NOMO-1 treated with dmso at 0.1 percent for 144 hours (cell line): ENCODE results near the gene BANP.
A peak's percentile ranks its signal among the peaks of the same experiment; 100 is the strongest.
"Not testable (repeated sequence)": the region's sequence is repeated elsewhere in the genome, so short reads cannot be mapped to it uniquely, and the experiment has no call there.

ENCODE experiments used
- DNase-seq: peaks from one replicate; lab custom pipeline; 2025; ENCODE audit not compliant: unreplicated experiment; lab: John Stamatoyannopoulos, UW

The BANP gene

GRCh38 chr16:88077328-88078108, 126.3 kb downstream of the BANP start:
- no peak for DNase-seq

- no peak for DNase-seq
These were observed 127.0 kb downstream of the BANP start for GRCh38 chr16:88078111-88078775.

GRCh38 chr16:88083582-88083981, 132.3 kb downstream of the BANP start:
- DNase-seq, result no peak

DNA sequence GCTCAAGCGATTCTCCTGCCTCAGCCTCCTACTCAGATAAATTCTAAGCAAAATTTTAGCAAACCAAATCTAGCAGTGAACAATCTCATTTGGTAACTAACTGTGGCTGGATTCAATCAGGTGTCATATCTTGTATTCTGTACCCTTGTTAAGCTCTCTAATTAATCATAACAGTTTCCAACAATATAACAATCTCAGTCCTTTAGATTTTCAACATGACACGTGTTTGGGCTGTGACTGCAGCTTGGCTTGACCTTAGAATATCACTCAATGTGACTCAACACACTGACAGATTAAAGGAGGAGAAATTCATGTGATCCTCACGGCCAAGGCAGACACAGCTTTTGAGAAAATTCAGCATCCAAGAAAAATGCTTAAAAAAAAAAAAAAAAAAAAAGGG, 133.6 kb downstream of the BANP start:
- no peak for DNase-seq

GRCh38 chr16:88086571-88087516, 135.6 kb downstream of the BANP start:
- no peak for DNase-seq

- no peak for DNase-seq
These were observed 136.3 kb downstream of the BANP start for GRCh38 chr16:88087517-88087877.

GRCh38 chr16:88088161-88088581, 136.9 kb downstream of the BANP start:
- DNase-seq, result no peak

GRCh38 chr16:88088611-88089010, 137.4 kb downstream of the BANP start:
- not testable (repeated sequence) for DNase-seq

GRCh38 chr16:88089071-88089470, 137.8 kb downstream of the BANP start:
- DNase-seq, result not testable (repeated sequence)

DNA sequence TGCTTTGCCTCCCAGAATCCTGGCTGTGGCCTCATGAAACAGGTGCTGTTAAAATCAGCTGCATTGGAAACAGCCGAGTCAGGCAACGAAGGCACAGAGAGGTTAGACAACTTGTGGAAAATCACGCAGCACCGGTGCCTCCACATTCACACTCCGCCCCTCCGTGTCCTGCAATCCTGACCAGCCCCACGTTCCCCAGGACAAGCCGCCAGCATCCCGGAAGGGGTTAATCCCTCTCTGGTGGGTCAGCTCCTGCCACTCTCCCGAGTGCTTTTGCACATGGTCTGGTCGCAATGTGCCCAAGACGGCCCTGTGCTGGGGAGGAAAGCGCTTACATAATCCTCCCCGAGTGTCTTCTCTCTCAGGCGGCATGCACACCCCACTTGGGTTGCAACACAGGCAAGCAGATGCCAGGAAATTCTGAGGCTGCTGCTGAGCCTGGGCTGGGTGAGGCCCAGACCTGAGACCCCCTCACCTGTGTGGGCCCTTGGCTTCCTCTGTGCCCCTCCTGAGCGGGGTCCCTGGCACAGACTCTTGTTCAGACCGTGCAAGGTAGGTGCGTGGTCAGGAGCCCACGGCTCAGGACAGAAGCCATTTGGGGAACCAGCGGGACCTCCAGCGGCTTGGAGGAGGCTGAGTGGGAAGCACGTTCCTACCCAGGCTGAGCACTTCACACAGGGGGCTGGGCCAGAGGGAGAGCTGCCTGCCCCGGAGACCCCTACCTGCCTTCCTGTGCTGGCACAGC, 138.6 kb downstream of the BANP start:
- DNase-seq, result peak; percentile 38

DNA sequence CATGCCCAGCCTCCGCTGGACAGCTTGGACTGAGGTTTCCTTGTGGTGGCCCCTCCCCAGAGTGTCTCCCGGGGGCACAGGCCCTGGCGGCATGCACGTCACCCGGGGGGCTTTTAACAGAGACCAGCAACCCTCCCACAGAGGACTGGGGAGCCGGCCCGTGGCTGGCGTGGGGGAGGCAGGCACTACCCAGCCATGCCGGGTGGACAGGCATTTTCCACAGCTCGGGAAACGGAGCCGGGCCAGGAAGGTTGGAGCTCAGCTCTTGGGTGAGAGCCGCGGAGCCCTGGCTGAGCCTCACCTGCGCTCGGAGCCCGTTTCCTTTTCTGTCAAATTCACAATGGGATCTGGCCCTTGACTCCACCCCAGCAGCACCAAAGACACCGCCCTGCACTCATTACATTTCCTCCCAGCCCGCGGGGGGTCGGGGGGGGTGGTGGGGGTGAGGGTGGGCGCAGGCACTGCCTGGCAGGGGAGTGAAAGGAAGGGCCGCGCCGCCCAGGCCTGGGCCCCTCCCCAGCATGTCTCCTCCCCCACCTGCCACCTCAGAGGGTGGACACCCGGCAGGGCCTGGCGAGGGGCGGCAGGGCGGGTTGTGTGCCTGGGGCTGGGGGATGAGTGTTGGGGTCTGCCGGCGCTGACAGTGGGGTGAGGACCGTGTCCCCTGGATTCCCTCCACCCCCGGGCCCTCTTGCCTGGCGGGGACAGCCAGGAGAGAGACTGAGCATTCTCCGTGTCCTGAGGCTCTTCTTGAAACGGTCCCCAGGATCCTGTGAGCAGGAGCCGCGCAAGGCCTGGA, 139.3 kb downstream of the BANP start:
- DNase-seq, result not testable (repeated sequence)

GRCh38 chr16:88091221-88091971, 140.2 kb downstream of the BANP start:
- DNase-seq, result not testable (repeated sequence)

DNA sequence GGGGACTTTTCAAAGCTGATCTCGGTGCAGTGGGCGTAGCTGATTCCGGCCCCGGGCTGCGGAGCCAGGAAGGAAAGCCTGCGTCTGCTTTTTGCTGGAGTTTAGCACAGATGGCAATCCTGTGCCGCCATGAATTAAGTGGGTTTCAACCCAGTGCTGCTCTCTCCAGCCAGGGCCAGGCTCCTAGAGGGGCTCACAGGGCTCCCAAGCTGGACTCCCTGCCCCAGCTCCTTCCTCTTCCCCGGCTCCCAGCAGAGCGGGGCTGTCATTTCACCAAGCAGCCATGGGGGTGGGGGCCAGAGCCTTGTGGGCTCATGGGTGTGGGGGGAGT, 140.7 kb downstream of the BANP start:
- DNase-seq, result not testable (repeated sequence)

GRCh38 chr16:88092791-88093555, 141.7 kb downstream of the BANP start:
- not testable (repeated sequence) for DNase-seq

DNA sequence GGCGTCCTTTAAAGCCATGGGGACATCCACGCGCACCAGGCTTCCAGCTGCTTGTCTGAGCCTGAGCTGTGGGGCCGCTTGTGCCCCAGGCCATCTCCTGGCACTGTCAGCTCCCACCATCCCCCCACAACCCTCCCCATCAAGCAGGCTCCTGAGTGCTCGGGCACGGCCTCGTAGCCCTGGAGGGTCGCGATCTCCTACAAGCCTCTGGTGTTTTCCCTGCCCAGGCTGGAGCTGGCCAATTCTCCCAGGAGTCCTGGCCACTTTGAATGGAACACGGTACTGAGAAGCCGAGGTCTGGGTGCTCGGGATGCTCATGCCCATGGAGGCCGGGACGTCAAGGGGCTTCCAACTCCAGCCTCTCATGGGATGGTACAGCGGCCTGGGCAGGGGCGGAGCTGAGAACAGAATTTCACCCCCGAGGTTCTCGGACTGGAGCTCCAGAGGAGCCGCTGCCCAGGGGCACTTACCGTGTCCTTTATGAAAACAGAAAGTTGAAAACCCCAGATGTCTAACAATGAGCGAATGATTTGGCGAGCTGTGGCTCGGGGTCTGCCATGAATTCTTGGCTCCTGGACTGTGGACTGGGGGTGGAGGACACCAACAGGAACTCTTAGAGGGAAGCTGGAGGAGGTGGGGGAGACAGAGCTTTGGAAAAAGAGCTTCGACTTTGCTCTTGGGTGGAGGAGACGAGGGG, 142.5 kb downstream of the BANP start:
- not testable (repeated sequence) for DNase-seq

DNA sequence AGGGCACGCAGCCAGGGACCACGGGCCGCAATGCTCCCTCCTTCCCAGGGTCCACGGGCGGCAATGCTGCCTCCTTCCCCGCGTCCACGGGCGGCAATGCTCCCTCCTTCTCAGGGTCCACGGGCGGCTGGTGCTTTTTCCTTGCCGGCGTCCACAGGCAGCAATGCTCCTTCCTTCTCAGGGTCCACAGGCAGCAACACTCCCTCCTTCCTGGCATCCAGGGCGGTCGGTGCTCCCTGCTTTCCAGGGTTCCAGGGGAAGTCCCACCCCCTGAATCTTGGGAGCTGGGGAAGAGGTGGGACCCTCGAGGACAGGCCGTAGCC, 143.0 kb downstream of the BANP start:
- DNase-seq, result not testable (repeated sequence)

DNA sequence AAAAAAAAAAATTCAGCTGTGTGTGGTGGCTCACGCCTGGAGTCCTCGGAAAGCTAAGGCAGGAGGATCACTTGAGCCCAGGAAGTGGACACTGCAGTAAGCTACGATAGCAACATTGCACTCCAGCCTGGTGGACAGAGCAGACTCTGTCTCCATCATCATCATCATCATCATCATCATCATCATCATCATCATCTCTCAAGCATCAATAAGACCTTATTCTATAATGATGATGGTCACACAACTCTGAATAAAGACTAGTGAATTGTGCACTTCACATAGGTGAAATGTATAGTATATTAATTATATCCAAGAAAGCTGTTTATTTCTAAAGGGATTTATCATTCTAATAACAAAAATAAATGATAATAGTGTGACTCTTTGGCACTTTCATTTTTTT, 143.7 kb downstream of the BANP start:
- not testable (repeated sequence) for DNase-seq

- DNase-seq, result not testable (repeated sequence)
These were observed 145.4 kb downstream of the BANP start for GRCh38 chr16:88096659-88097058.
